Heart left ventricle (tissue), 16 donors: ENCODE measurements around the gene RAVER2. TPM values are rescaled to one million over a fixed set of nuclear protein-coding genes. Genes with fewer than 3 reads are reported as not detected.

Source experiments
- ATAC-seq, 4 donors: fragments of 200-7000 bp; cut with Tn5 transposase; one replicate each; pipeline ENCODE4 v1.9.1; 2020 to 2022; ENCODE audit warnings: moderate library complexity in 4 of 4, mild to moderate bottlenecking in 3 of 4, moderate number of reproducible peaks in 1 of 4
- DNase-seq, 5 donors: peaks; one replicate each; pipeline ENCODE4 v3.0.0-alpha.2; 2020
- H3K27ac ChIP-seq, 12 donors: fragments of 200-600 bp; sonication (generic) in 4 of 12; one replicate each; pipeline versions ENCODE4 v1.5.0 to v1.8.0; 2016 to 2022; ENCODE audit warnings: mild to moderate bottlenecking in 2 of 12
- H3K27me3 ChIP-seq, 9 donors: fragments of 200-600 bp; sonication (generic) in 2 of 9; one replicate each; pipeline versions ENCODE4 v1.5.1 to v1.8.0; 2016 to 2022; ENCODE audit warnings: mild to moderate bottlenecking in 3 of 9
- H3K36me3 ChIP-seq, 9 donors: fragments of 200-600 bp; sonication (generic) in 2 of 9; one replicate each; pipeline versions ENCODE4 v1.5.0 to v1.8.0; 2018 to 2022; ENCODE audit warnings: mild to moderate bottlenecking in 2 of 9
- H3K4me1 ChIP-seq, 12 donors: fragments of 200-600 bp; sonication (generic) in 4 of 12; one replicate each; pipeline versions ENCODE4 v1.5.0 to v1.8.0; 2016 to 2022; ENCODE audit warnings: mild to moderate bottlenecking in 3 of 12
- H3K4me3 ChIP-seq, 12 donors: fragments of 200-600 bp; sonication (generic) in 4 of 12; one replicate each; pipeline versions ENCODE4 v1.5.0 to v1.8.0; 2017 to 2022; ENCODE audit warnings: mild to moderate bottlenecking in 9 of 12, moderate library complexity in 4 of 12
- H3K9me3 ChIP-seq, 12 donors: fragments of 200-600 bp; sonication (generic) in 4 of 12; one replicate each; pipeline versions ENCODE4 v1.5.0 to v1.8.0; 2016 to 2022; ENCODE audit warnings: mild to moderate bottlenecking in 1 of 12
- CTCF ChIP-seq, 12 donors: fragments of 200-600 bp; sonication (generic) in 4 of 12; IDR thresholded peaks; one replicate each; pipeline versions ENCODE4 v1.5.0 to v1.8.0; 2018 to 2022; ENCODE audit warnings: antibody characterized with exemption in 12 of 12, mild to moderate bottlenecking in 5 of 12
- POLR2A ChIP-seq, 2 donors: fragments of 450-650 bp; IDR thresholded peaks; one replicate each; pipeline ENCODE4 v1.6.1; 2017; ENCODE audit warnings: antibody characterized with exemption in 2 of 2, mild to moderate bottlenecking in 2 of 2, moderate library complexity in 2 of 2
- WGBS, 4 donors: extraction: QIAGEN DNeasy Blood & Tissue Kit in 2 of 4; methylation state at CpG; one replicate each; pipeline versions ENCODE4 v1.1.5 to v1.1.7; 2013 to 2018; 5-methylcytosine and 5-hydroxymethylcytosine counted together
- intact Hi-C, 10 donors: fragments of 100-400 bp; cut with DNase I; formaldehyde crosslinking; loops; one replicate each; pipeline versions ENCODE4 v1.11.1 to v1.14.2; 2022
- polyA plus RNA-seq, 2 donors: library from polyadenylated mRNA; stranded (reverse); fragments of 200-250 nt; gene quantifications; one replicate each; pipeline ENCODE4 v1.2.3, GENCODE V29; 2013
- total RNA-seq, 9 donors: library from RNA; depleted of rRNA in 2 of 9; stranded (reverse); fragments of >200 nt in 2 of 9; fragmentation: NEBNext Ultra II Directional in 3 of 9; extraction: Animal tissue kit (Norgen Biotek cat#: 25700) in 3 of 9; gene quantifications; one replicate each; pipeline versions ENCODE4 v1.1.0 to v1.2.4, GENCODE V29; 2016 to 2023
- donor health status: ischemic (EF 13 %, LVEDD 7.1; RV severe dilation, severe dysfunction).
- donor health status: healthy with polysubstance abuse.
- donor health status: DM: no; HTN: yes; CAD: no.
- donor health status: DM: no; HTN: no; CAD: no.
- donor health status: ischemic (EF 25% LVEDD 6.9; RV normal size, moderate dysfunction).
- donor health status: ischemic (EF 25% LVEDD 5.7; RV mildly dilated, moderate dysfunction).
- donor health status: healthy.
- donor health status: DM: yes; HTN: yes; CAD: no.
- donor health status: ischemic (EF 35%, LVEDD 5.7; RV mildly dilated, moderate dysfunction).
- donor health status: nonischemic (EF 11% LVEDD 7.7; RV severe dilation, severe dysfunction).
- donor health status: DM: yes; HTN: yes; CAD: no.
- donor health status: PGD.
- donor health status: ischemic (EF 29% LVEDD 5.4; RV normal size, mild dysfunction).
- donor health status: nonischemic (EF 23%, LVEDD 6.1; RV moderate dilation, normal function).

RAVER2 gene
- total and polyA plus RNA-seq, 11 donors = 6.3 to 25.8 (median 18.6) TPM

GRCh38 chr1:64842224-64842623 is 97.3 kb downstream of the RAVER2 start:
- no peak overlapping the region for H3K4me3 ChIP-seq
- WGBS, 4 donors = 47 to 71% (median 62%) methylated on average over 2 of the region's 2 CpGs
- peak overlapping the region in 2 of 12 donors; percentile 25 to 32 for H3K27ac ChIP-seq
- H3K27me3 ChIP-seq = no peaks in the 10 kb centered on the region
- no peak for TF ChIP-seq CTCF (IDR thresholded peaks at IDR 0.05)
- no peak for TF ChIP-seq POLR2A (IDR thresholded peaks at IDR 0.05)
- ATAC-seq (peak in 1 of 4 donors; percentile 29), DNase-seq (no peak)
- peaks cover 0 to 15% (median 4%) of the 10 kb centered on the region in 12 donors for H3K4me1 ChIP-seq
- H3K9me3 ChIP-seq = no peaks in the 10 kb centered on the region
- peaks cover 0 to 93% (median 87%) of the 10 kb centered on the region in 9 donors for H3K36me3 ChIP-seq
- intact Hi-C loops = no loop called here

GRCh38 chr1:64843675-64844074 is 98.8 kb downstream of the RAVER2 start:
- intact Hi-C loops = no loop called here

GRCh38 chr1:64844175-64844574 is 99.3 kb downstream of the RAVER2 start:
- TF ChIP-seq POLR2A (IDR thresholded peaks at IDR 0.05) (no peak), CTCF (IDR thresholded peaks at IDR 0.05) (no peak)
- ATAC-seq (no peak), DNase-seq (no peak)
- H3K27me3 ChIP-seq = no peaks in the 10 kb centered on the region
- peaks cover 0 to 95% (median 90%) of the 10 kb centered on the region in 9 donors for H3K36me3 ChIP-seq
- no peak overlapping the region for H3K4me3 ChIP-seq
- no peak overlapping the region for H3K27ac ChIP-seq
- intact Hi-C loops = no loop called here
- peaks cover 0 to 15% (median 4%) of the 10 kb centered on the region in 12 donors for H3K4me1 ChIP-seq
- H3K9me3 ChIP-seq = no peaks in the 10 kb centered on the region
- WGBS, 4 donors = 89 to 92% (median 91%) methylated on average over 7 of the region's 7 CpGs

More at GRCh38 chr1:64843675-64844074, 98.8 kb downstream of the RAVER2 start:
- DNase-seq = no peak
- Histone ChIP-seq H3K9me3 (no peaks in the 10 kb centered on the region), H3K27me3 (no peaks in the 10 kb centered on the region), H3K4me1 (peaks cover 0 to 15% (median 4%) of the 10 kb centered on the region in 12 donors), H3K27ac (no peak overlapping the region), H3K4me3 (no peak overlapping the region), H3K36me3 (peaks cover 0 to 93% (median 87%) of the 10 kb centered on the region in 9 donors)
- TF ChIP-seq POLR2A (IDR thresholded peaks at IDR 0.05) = no peak
- TF ChIP-seq CTCF (IDR thresholded peaks at IDR 0.05) = no peak
- ATAC-seq = no peak
- 92 to 96% (median 92%) methylated on average over 9 of the region's 9 CpGs for WGBS, 4 donors

GRCh38 chr1:64844609-64845008 is 99.7 kb downstream of the RAVER2 start:
- TF ChIP-seq CTCF (IDR thresholded peaks at IDR 0.05) (no peak), POLR2A (IDR thresholded peaks at IDR 0.05) (no peak)
- no peak for DNase-seq
- intact Hi-C loops = no loop called here
- 94 to 97% (median 95%) methylated on average over 7 of the region's 7 CpGs for WGBS, 4 donors
- Histone ChIP-seq H3K36me3 (peaks cover 0 to 95% (median 90%) of the 10 kb centered on the region in 9 donors), H3K4me3 (no peak overlapping the region), H3K4me1 (peaks cover 0 to 15% (median 4%) of the 10 kb centered on the region in 12 donors), H3K27ac (no peak overlapping the region), H3K27me3 (no peaks in the 10 kb centered on the region), H3K9me3 (no peaks in the 10 kb centered on the region)
- no peak for ATAC-seq
